Smooth muscle cell (in vitro differentiated cells): Measurements from ENCODE around the gene SLC10A1. TPM values are rescaled to one million over a fixed set of nuclear protein-coding genes. Genes with fewer than 3 reads are reported as not detected.
A peak's percentile ranks its signal among the peaks of the same experiment; 100 is the strongest.

Source experiments
- DNase-seq: peaks from one replicate; lab custom pipeline; 2025; ENCODE audit not compliant: unreplicated experiment; lab: John Stamatoyannopoulos, UW
- H2AFZ ChIP-seq: fragments of 200-600 bp; sonication (generic); 2 replicates; pipeline ENCODE4 v1.6.0; 2016; ENCODE audit warnings: antibody characterized with exemption, low read depth, mild to moderate bottlenecking
- H3F3A ChIP-seq: fragments of 200-600 bp; sonication (generic); 2 replicates; pipeline ENCODE4 v1.6.0; 2017; ENCODE audit warnings: antibody characterized with exemption, low read depth
- H3K27ac ChIP-seq: fragments of 200-600 bp; sonication (generic); 2 replicates; pipeline ENCODE4 v1.5.1; 2016; ENCODE audit warnings: low read depth, mild to moderate bottlenecking
- H3K27me3 ChIP-seq: fragments of 200-600 bp; sonication (generic); 2 replicates; pipeline ENCODE4 v1.6.1; 2016; ENCODE audit warnings: low read depth, mild to moderate bottlenecking
- H3K36me3 ChIP-seq: fragments of 200-600 bp; sonication (generic); 2 replicates; pipeline ENCODE4 v1.5.1; 2016; ENCODE audit warnings: low read depth
- H3K4me1 ChIP-seq: fragments of 200-600 bp; sonication (generic); 2 replicates; pipeline ENCODE4 v1.5.1; 2016; ENCODE audit warnings: low read depth
- H3K4me2 ChIP-seq: fragments of 200-600 bp; sonication (generic); 2 replicates; pipeline ENCODE4 v1.6.0; 2016; ENCODE audit warnings: mild to moderate bottlenecking
- H3K4me3 ChIP-seq: fragments of 200-600 bp; sonication (generic); 2 replicates; pipeline ENCODE4 v1.5.1; 2016; ENCODE audit warnings: mild to moderate bottlenecking
- H3K79me2 ChIP-seq: fragments of 200-600 bp; sonication (generic); 2 replicates; pipeline ENCODE4 v1.6.0; 2016; ENCODE audit warnings: low read depth, mild to moderate bottlenecking
- H3K9ac ChIP-seq: fragments of 200-600 bp; sonication (generic); 2 replicates; pipeline ENCODE4 v1.6.0; 2016; ENCODE audit warnings: low read depth
- H3K9me3 ChIP-seq: fragments of 200-600 bp; sonication (generic); replicated peaks from 2 replicates; pipeline ENCODE4 v1.5.1; 2016; ENCODE audit warnings: low read depth
- H4K20me1 ChIP-seq: fragments of 200-600 bp; sonication (generic); 2 replicates; pipeline ENCODE4 v1.6.0; 2016; ENCODE audit warnings: low read depth
- CTCF ChIP-seq: fragments of 200-600 bp; sonication (generic); IDR thresholded peaks from 2 replicates; pipeline ENCODE4 v1.5.1; 2017; ENCODE audit warnings: borderline replicate concordance, mild to moderate bottlenecking, antibody characterized with exemption; ENCODE audit not compliant: insufficient read depth, poor library complexity, severe bottlenecking
- WGBS: methylation state at CpG from one replicate; pipeline ENCODE4 v1.1.7; 2016; ENCODE audit warnings: low lambda C conversion rate; 5-methylcytosine and 5-hydroxymethylcytosine counted together
- polyA plus RNA-seq: library from polyadenylated mRNA; unstranded; fragments of >200 nt; fragmentation: Nextera tagmentation; extraction: Ambion mirVana; gene quantifications from 2 replicates; pipeline ENCODE4 v1.2.1, GENCODE V29; 2016
- small RNA-seq: library from RNA; depleted of rRNA; stranded (forward); fragments of <200 nt; gene quantifications from one replicate; pipeline ENCODE3, GENCODE V24; 2014
- total RNA-seq: library from RNA; depleted of rRNA; stranded (reverse); fragments of >200 nt; gene quantifications from 2 replicates; pipeline ENCODE4 v1.2.3, GENCODE V29; 2014

SLC10A1 gene
- total and polyA plus RNA-seq, 2 experiments from 2014 or later: 0.10 TPM; not detected in 1

GRCh38 chr14:69727860-69728259, 69.2 kb downstream of the SLC10A1 start:
- Histone ChIP-seq H3K36me3 (no peaks in the 10 kb centered on the region), H3K4me2 (no peak overlapping the region), H3K9ac (no peak overlapping the region), H3K9me3 (no peaks in the 10 kb centered on the region), H3K27ac (no peak overlapping the region), H2AFZ (no peak overlapping the region), H4K20me1 (no peaks in the 10 kb centered on the region), H3K4me3 (no peak overlapping the region), H3K79me2 (no peaks in the 10 kb centered on the region), H3K4me1 (no peaks in the 10 kb centered on the region), H3K27me3 (no peaks in the 10 kb centered on the region), H3F3A (no peaks in the 10 kb centered on the region)
- TF ChIP-seq CTCF: no peak
- WGBS: 91% methylated on average over 4 of the region's 4 CpGs
- no peak for DNase-seq

- H3K4me2 ChIP-seq: peak overlapping the region; percentile 86
- DNase-seq: peak; percentile 66
- WGBS: 19% methylated on average over 50 of the region's 51 CpGs
- H3K36me3 ChIP-seq: no peaks in the 10 kb centered on the region
- H3K9me3 ChIP-seq: no peaks in the 10 kb centered on the region
- peak; percentile 99 for TF ChIP-seq CTCF
- no peaks in the 10 kb centered on the region for H3F3A ChIP-seq
- H3K27me3 ChIP-seq: no peaks in the 10 kb centered on the region
- H3K4me3 ChIP-seq: peak overlapping the region; percentile 50
- H4K20me1 ChIP-seq: no peaks in the 10 kb centered on the region
- no peak overlapping the region for H3K27ac ChIP-seq
- H2AFZ ChIP-seq: peak overlapping the region; percentile 79
- H3K9ac ChIP-seq: peak overlapping the region; percentile 42
- no peaks in the 10 kb centered on the region for H3K4me1 ChIP-seq
- H3K79me2 ChIP-seq: no peaks in the 10 kb centered on the region
Observed at GRCh38 chr14:69726761-69727511, 70.1 kb downstream of the SLC10A1 start.

Small RNAs within 50 kb of the gene (small RNA-seq; reads per million reads assigned to genes)
- not detected for gene RF00614

Other genes starting within 250 kb of the SLC10A1 start
- gene CCDC177, start 222.4 kb downstream of the SLC10A1 start, total RNA-seq: not detected in 2 replicates
- gene CCDC177, start 222.4 kb downstream of the SLC10A1 start, polyA plus RNA-seq: not detected in 2 replicates
- gene SUSD6, start 185.6 kb downstream of the SLC10A1 start, total RNA-seq: 20.3 and 25.9 TPM in 2 replicates
- 14.4 and 15.8 TPM in 2 replicates for gene SUSD6, start 185.6 kb downstream of the SLC10A1 start, polyA plus RNA-seq
- gene SRSF5, start 30.1 kb downstream of the SLC10A1 start, total RNA-seq: 197 and 246 TPM in 2 replicates
- gene SRSF5, start 30.1 kb downstream of the SLC10A1 start, polyA plus RNA-seq: 201 and 300 TPM in 2 replicates
- 3.8 and 6.3 TPM in 2 replicates for gene SMOC1, start 82.2 kb upstream of the SLC10A1 start, total RNA-seq
- gene SMOC1, start 82.2 kb upstream of the SLC10A1 start, polyA plus RNA-seq: 0.53 and 1.6 TPM in 2 replicates